ENCODE results near the gene CRYGA. TPM values are rescaled to one million over a fixed set of nuclear protein-coding genes. Genes with fewer than 3 reads are reported as not detected.

Gene CRYGA
- total and polyA plus RNA-seq, 2 donors (not counting 3 experiments of a cell fraction or from before 2014, with no cell fraction given) = not detected

- dilution Hi-C loops (cut with MboI; ENCODE audit: extremely low pct_ligation_motif_present, low sequenced_read_pairs) (no loop called here), intact Hi-C loops (cut with micrococcal nuclease) (no loop called here)
- no peaks in the 10 kb centered on the region for H3K36me3 ChIP-seq (ENCODE audit: control insufficient read depth in 2 of 2, extremely low read depth in 1 of 2, insufficient read depth in 2 of 2, low read length in 2 of 2)
- no peaks in the 10 kb centered on the region for H3K27me3 ChIP-seq (ENCODE audit: control insufficient read depth in 2 of 2, insufficient read depth in 2 of 2, low read length in 2 of 2)
- H3K9ac ChIP-seq (replicated peaks; ENCODE audit: extremely low read depth, insufficient read depth, low read length) = no peak overlapping the region
- BruUV-seq (replicated peaks) = no TSS peak
- ChIA-PET CTCF (no interaction called here), POLR2A (no interaction called here)
- DNase-seq (ENCODE audit: low read depth, low spot score) (no peak), FAIRE-seq (no peak)
- no peak overlapping the region for H3K4me2 ChIP-seq (ENCODE audit: insufficient read depth, low read length)
- TF ChIP-seq, protein P1, sequence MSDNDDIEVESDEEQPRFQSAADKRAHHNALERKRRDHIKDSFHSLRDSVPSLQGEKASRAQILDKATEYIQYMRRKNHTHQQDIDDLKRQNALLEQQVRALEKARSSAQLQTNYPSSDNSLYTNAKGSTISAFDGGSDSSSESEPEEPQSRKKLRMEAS (IDR thresholded peaks at IDR 0.05; ENCODE audit: insufficient read depth, insufficient read length) = no peak
- TF ChIP-seq GATA2 (IDR thresholded peaks at IDR 0.05; ENCODE audit: insufficient read depth, insufficient read length, low read depth, low read length) (no peak), FOS (IDR thresholded peaks at IDR 0.05; ENCODE audit: borderline replicate concordance, insufficient read depth, low read length) (no peak), CTCF (IDR thresholded peaks at IDR 0.05; ENCODE audit: extremely low read depth in 1 of 2, insufficient read depth in 1 of 2, low read depth in 1 of 2, low read length in 2 of 2) (no peak), JUN (IDR thresholded peaks at IDR 0.05; ENCODE audit: borderline replicate concordance, insufficient read depth, insufficient read length, low read depth) (no peak), EZH2 (IDR thresholded peaks at IDR 0.05; ENCODE audit: borderline replicate concordance, low read depth, low read length, severe bottlenecking) (no peak), POLR2AphosphoS5 (IDR thresholded peaks at IDR 0.05; ENCODE audit: insufficient read depth, low read depth, low read length) (no peak)
- H4K20me1 ChIP-seq (replicated peaks; ENCODE audit: control insufficient read depth, extremely low read depth, insufficient read depth, low read length) = no peaks in the 10 kb centered on the region
- H3K27ac ChIP-seq (ENCODE audit: insufficient read depth, low read depth, low read length) = no peak overlapping the region
- no peaks in the 10 kb centered on the region for H3K9me3 ChIP-seq (replicated peaks; ENCODE audit: control insufficient read depth, insufficient read depth, low read length)
- no peaks in the 10 kb centered on the region for H3K9me1 ChIP-seq (replicated peaks; ENCODE audit: control insufficient read depth, extremely low read depth, insufficient read depth, low read length)
- no peak overlapping the region for H2AFZ ChIP-seq (ENCODE audit: low read depth, low read length)
- no peaks in the 10 kb centered on the region for H3K4me1 ChIP-seq (ENCODE audit: control insufficient read depth, extremely low read depth, insufficient read depth, low read length)
- no peaks in the 10 kb centered on the region for H3K79me2 ChIP-seq (ENCODE audit: control insufficient read depth, insufficient read depth, low read length)
- H3K4me3 ChIP-seq (replicated peaks in 1 of 3; ENCODE audit: insufficient read depth in 1 of 3, low read depth in 1 of 3, low read length in 3 of 3) = no peak overlapping the region
These were observed 26.7 kb downstream of the CRYGA start for GRCh38 chr2:208136716-208137094.

All from endothelial cell of umbilical vein (primary cell).